GM19452 (cell line): ENCODE measurements around the gene LTBP4.
"Not testable (repeated sequence)": the region's sequence is repeated elsewhere in the genome, so short reads cannot be mapped to it uniquely, and the experiment has no call there.

Experiments used
- ATAC-seq: cut with Tn5 transposase; IDR thresholded peaks from one replicate; pipeline ENCODE4 v1.9.1; 2021; ENCODE audit not compliant: unreplicated experiment

Gene LTBP4

DNA sequence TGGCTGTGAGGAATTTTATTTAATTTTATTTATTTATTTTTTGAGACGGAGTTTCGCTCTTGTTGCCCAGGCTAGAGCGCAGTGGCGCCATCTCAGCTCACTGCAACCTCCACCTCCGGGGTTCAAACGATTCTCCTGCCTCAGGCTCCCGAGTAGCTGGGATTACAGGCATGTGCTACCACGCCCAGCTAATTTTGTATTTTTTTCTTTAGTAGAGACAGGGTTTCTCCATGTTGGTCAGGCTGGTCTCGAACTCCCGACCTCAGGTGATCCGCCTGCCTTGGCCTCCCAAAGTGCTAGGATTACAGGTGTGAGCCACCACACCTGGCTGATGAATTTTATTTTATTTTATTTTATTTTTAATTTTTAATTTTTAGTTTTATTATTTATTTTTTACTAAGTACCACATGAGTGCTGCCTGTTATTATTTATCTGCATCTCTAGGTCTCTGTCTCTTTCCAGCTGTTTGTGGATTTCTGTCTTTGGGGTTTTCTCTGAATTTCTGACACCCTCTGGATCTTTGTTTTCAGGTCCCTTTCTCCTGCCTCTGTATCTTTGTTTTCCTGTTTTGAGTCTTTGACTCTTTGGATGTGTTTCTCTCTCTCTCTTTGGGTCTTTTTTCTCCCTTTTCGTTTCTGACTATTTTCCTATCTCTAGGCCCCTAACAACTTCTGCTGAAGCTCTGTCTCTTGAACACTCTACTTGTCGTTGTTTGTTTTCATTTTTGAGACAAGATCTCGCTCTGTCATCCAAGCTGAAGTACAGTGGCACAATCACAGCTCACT, 23.4 kb downstream of the LTBP4 start:
- not testable (repeated sequence) for ATAC-seq

DNA sequence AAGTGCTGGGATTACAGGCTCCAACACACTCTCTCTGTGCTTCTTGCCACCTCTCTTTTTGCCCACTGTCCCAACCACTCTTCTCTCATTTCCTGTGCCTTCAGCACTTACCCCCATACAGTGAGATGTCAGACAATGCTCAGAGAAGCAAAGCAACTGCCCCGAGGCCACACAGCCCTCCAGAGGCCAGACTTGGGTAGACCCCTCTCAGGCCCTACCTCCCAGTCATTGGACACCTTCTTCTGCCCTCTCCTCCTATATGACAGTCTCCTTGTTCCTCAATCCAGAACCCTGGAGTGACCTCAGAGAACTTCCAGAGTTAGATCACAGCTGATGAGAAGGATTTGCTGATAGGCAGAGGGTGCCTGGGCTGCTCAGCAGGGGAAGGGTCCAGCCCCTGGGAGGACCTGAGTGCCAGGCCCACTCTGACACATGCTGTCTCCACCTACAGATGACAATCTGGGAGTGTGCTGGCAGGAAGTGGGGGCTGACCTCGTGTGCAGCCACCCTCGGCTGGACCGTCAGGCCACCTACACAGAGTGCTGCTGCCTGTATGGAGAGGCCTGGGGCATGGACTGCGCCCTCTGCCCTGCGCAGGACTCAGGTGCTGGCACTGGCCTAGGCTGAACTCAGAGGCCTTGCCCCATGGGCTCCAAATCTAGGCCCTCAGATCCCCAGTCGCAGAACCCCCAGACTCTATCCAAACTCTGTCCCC, 24.4 kb downstream of the LTBP4 start:
- ATAC-seq: no peak

DNA sequence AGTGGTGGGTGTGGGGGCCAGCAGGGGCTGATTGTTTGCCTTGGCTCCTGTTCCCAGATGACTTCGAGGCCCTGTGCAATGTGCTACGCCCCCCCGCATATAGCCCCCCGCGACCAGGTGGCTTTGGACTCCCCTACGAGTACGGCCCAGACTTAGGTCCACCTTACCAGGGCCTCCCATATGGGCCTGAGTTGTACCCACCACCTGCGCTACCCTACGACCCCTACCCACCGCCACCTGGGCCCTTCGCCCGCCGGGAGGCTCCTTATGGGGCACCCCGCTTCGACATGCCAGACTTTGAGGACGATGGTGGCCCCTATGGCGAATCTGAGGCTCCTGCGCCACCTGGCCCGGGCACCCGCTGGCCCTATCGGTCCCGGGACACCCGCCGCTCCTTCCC, 25.7 kb downstream of the LTBP4 start:
- ATAC-seq: no peak

DNA sequence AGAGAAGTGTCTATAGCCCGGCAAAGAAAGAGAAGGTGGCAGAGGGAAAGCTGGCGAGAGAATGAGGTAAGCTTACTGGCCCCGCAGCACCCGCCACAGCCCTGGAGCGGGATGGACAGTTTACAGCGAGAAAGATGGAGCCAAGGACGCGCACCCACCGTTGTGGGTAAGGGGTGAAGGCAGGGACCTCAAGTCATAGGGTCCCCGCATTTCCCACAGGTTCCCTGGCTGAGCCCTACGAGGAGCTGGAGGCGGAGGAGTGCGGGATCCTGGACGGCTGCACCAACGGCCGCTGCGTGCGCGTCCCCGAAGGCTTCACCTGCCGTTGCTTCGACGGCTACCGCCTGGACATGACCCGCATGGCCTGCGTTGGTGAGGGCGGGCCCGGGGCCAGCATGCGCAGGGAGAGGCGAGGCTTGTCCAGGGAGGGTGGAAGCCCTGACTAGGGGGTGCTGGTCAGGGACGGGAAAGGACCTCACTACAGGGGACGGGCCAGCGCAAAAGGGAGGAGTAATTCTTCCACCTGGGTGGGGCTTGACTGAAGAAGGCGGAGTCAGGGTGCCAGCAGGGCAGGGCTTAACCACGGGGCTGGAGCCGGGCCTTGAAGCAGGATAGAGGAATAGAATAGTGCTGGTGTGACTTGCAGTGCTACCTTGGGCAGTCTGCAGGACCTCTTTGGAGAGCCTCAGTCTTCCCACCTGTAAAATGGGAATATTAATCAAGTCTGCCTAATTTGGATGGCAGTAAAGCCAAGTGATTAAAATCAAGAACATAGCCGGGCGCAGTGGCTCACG, 26.5 kb downstream of the LTBP4 start:
- no peak for ATAC-seq

GRCh38 chr19:40629346-40629745, 28.2 kb downstream of the LTBP4 start:
- no peak for ATAC-seq

GRCh38 chr19:40630571-40631160, 29.5 kb downstream of the LTBP4 start:
- no peak for ATAC-seq

- no peak for ATAC-seq
These were observed 31.3 kb downstream of the LTBP4 start for GRCh38 chr19:40632311-40633036.

GRCh38 chr19:40633207-40633606, 32.0 kb downstream of the LTBP4 start:
- no peak for ATAC-seq

DNA sequence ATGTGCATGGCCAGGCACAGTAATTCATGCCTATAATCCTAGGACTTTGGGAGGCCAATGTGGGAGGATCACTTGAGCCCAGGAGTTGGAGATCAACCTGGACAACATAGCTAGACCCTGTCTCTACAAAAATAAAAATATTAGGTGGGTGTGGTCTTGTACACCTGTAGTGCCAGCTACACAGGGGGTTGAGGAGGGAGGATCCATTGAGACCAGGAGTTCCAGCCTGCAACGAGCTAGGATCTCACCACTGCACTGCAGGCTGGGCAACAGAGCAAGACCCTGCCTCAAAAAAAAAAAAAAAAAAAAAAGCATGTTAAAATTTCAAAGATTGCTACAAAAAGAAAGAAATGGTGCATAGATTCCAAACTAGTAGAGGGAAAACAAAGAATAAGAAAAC, 37.2 kb downstream of the LTBP4 start:
- ATAC-seq: no peak

GRCh38 chr19:40639638-40639982, 38.4 kb downstream of the LTBP4 start:
- no peak for ATAC-seq

DNA sequence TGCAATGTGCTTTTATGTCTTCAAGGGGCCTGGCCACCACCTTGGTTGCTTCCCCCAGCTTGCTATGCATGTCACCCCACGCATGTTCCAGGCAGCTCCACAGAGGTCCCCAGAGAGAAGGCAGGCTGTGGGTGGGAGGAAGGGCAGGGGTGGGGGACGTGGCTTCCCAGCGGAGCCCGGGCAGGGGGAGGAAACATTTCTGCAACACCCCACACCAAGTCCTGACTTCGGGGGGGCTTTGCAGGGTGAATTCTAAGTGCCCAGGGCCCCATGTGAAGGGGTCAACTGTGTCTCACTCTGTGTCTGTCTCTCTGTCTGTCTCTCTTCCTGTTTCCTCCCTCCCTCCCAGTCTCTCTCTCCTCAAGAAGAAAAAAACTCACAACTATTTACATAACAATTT, 39.6 kb downstream of the LTBP4 start:
- ATAC-seq: no peak

- no peak for ATAC-seq
These were observed 40.1 kb downstream of the LTBP4 start for GRCh38 chr19:40641281-40641680.

- ATAC-seq: no peak
These were observed 41.0 kb downstream of the LTBP4 start for GRCh38 chr19:40642051-40642706.

DNA sequence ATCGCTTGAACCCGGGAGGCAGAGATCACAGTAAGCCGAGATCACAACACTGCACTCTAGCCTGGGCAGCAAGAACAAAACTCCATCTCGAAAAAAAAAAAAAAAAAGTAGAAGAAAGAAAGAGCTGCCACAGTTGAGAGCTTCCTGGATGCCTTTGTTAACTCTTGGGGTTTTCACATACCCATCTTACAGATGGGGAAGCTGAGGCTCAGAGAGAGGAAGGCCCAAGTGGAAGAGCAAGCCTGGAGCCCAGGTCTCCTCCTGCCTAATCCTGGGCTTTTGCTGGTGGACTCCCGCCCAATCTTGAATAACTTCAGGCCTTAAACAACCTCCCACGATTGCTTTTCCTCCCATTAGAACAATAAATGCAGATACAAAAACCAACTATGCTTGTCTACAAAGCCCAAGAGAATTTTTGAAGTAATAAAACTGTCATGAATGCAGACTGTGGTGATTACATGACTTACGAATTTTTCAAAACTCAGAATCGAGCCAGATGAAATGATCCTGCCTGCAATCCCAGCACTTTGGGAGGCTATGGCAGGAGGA, 41.7 kb downstream of the LTBP4 start:
- ATAC-seq: no peak

- ATAC-seq: no peak
These were observed 45.6 kb downstream of the LTBP4 start for GRCh38 chr19:40646743-40647254.

DNA sequence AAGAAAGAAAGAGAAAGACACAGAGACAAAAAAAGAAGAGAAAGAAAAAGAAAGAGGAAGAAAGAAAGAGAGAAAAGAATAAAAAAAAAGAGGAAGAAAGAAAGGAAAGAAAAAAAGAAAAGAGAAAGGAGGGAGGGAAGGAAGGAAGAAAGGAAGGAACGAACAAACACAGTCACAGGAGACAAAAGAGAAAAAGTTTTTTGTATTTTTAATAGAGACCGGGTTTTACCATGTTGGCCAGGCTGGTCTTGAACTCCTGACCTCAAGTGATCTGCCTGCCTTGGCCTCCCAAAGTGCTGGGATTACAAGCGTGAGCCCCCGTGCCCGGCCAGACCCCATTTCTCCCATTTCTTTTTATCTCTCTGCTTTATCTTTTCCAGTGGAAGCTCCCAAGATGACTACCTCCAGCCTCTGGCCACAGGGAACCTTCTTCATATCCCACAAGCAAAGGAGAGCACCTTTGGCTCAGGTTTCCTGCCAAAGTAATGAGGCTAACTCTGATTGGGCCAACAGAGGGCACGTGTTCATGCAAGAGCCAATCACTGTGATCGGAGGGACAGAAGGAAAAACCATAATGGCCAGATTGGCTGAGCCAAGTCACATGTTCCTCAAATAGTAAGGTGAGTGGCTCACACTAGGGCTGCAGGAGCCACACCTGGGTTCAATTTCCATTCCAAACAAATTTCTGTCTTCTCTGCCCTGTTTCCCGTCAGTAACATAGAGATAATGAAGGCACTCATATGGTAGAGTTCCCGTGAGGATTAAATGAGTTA, 48.9 kb downstream of the LTBP4 start:
- ATAC-seq: not testable (repeated sequence)

- ATAC-seq: no peak
These were observed 49.7 kb downstream of the LTBP4 start for GRCh38 chr19:40650749-40651305.

DNA sequence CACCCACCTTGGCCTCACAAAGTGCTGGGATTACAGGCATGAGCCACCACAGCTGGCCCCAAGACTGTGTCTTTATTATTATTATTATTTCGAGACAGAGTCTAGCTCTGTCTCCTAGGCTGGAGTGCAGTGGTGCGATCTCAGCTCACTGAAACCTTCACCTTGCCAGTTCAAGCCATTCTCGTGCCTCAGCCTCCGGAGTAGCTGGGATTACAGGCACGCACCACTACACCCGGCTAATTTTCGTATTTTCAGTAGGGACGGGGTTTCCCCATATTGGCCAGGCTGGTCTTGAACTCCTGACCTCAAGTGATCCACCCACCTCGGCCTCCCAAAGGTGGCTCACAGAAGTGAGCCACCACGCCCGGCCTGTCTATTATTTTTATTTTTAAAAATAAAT, 51.1 kb downstream of the LTBP4 start:
- not testable (repeated sequence) for ATAC-seq

GRCh38 chr19:40655684-40656083, 54.5 kb downstream of the LTBP4 start:
- not testable (repeated sequence) for ATAC-seq
